GM23248 (cell line): ENCODE measurements around the gene CELF6.

Experiments used
- EZH2 ChIP-seq: fragments of 200-600 bp; sonication (generic); IDR thresholded peaks from 2 replicates; pipeline ENCODE4 v1.6.1; 2018; ENCODE audit warnings: antibody characterized with exemption, mild to moderate bottlenecking; ENCODE audit not compliant: insufficient read depth, poor library complexity, severe bottlenecking
- EZH2phosphoT487 ChIP-seq: fragments of 200-600 bp; sonication (generic); IDR thresholded peaks from 2 replicates; pipeline ENCODE4 v1.6.1; 2018; ENCODE audit warnings: antibody characterized with exemption, moderate library complexity, mild to moderate bottlenecking, low read depth; ENCODE audit not compliant: insufficient read depth

DNA sequence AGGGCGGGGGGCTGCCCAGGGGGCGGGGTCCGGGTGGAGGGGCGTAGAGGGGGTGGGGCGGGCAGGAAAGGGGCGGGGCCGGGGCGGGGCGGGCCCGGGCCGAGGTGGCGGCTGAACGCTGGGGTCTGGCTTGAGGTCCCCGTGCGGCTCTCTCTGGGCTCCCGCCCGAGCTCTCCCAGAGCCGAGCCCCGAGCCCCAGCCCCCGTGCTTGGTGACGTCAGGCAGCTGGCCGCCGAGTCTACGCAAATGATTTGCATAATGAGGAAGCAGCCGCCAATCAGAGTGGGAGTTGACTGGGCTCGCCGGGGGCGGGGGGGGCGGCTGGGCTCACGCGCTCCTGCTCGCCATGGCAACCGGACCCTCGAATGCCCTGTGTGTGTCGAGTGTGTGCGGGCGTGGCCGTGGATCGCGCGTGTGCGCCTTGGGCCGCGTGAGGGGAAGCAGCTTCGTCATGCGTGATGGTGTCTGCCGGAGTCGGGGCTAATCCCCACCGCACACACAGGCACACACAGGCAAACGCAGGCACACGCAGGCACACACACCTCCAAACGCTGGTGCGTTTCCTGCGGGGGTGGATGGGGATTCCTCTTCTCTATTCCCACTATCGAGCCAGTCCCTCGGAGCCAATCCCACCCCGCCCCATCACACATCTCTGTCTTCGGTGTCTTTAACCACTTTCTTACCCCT is at the start of gene CELF6:
- TF ChIP-seq EZH2: no peak
- TF ChIP-seq EZH2phosphoT487: no peak
